K562 (cell line): Measurements from ENCODE around the gene BANP. TPM values are rescaled to one million over a fixed set of nuclear protein-coding genes. Genes with fewer than 3 reads are reported as not detected.

ENCODE experiments used
- ARHGAP35 ChIP-seq: fragments of 450-650 bp; IDR thresholded peaks from 2 replicates; pipeline ENCODE4 v1.6.1; 2018; ENCODE audit not compliant: partially characterized antibody
- ARID1B ChIP-seq: fragments of 450-650 bp; IDR thresholded peaks from 2 replicates; pipeline ENCODE4 v1.6.1; 2016; ENCODE audit warnings: antibody characterized with exemption, mild to moderate bottlenecking, inconsistent platforms
- CCAR2 ChIP-seq: fragments of 200-400 bp; formaldehyde crosslinking; IDR thresholded peaks from 2 replicates; pipeline ENCODE4 v1.6.1; 2017; ENCODE audit warnings: mild to moderate bottlenecking, low read depth, low read length
- CSDE1 ChIP-seq, 2 experiments: fragments of 450-650 bp; IDR thresholded peaks; 2 replicates each; pipeline ENCODE4 v1.6.1; 2016; ENCODE audit warnings: mild to moderate bottlenecking in 1 of 2
- DLX4 ChIP-seq: fragments of 250-450 bp; sonication (Bioruptor Pico); IDR thresholded peaks from 2 replicates; pipeline ENCODE4 v1.6.1; 2021; ENCODE audit warnings: mild to moderate bottlenecking
- ETS1 ChIP-seq: conservative IDR thresholded peaks from 2 replicates; pipeline ENCODE4 v1.6.1; 2011; ENCODE audit warnings: low read depth, mild to moderate bottlenecking, low read length; ENCODE audit not compliant: control insufficient read depth
- FOXK2 ChIP-seq, 2 experiments: fragments of 450-650 bp; IDR thresholded peaks in 1 of 2; conservative IDR thresholded peaks in 1 of 2; 2 replicates each; pipeline ENCODE4 v1.6.1; 2016; ENCODE audit warnings: low read depth in 2 of 2, mild to moderate bottlenecking in 1 of 2
- HMGN3 ChIP-seq: IDR thresholded peaks from 2 replicates; pipeline ENCODE4 v1.6.1; 2011; ENCODE audit warnings: borderline replicate concordance, low read depth, mild to moderate bottlenecking, mixed read lengths, low read length; ENCODE audit not compliant: insufficient read length; ENCODE audit errors: extremely low read depth
- MCM3 ChIP-seq: fragments of 450-650 bp; IDR thresholded peaks from 2 replicates; pipeline ENCODE4 v1.6.1; 2016
- MTA2 ChIP-seq: fragments of 450-650 bp; IDR thresholded peaks from 2 replicates; pipeline ENCODE4 v1.6.1; 2016; ENCODE audit warnings: low read depth
- NR2C1 ChIP-seq, 2 experiments: fragments of 450-650 bp; IDR thresholded peaks; 2 replicates each; pipeline ENCODE4 v1.6.1; 2017; ENCODE audit warnings: mild to moderate bottlenecking in 2 of 2, antibody characterized with exemption in 1 of 2, inconsistent platforms in 1 of 2, missing compliant biosample characterization in 1 of 2, missing genetic modification characterization in 1 of 2
- PKNOX1 ChIP-seq: fragments of 450-650 bp; IDR thresholded peaks from 2 replicates; pipeline ENCODE4 v1.6.1; 2016
- PRPF4 ChIP-seq: fragments of 200-400 bp; formaldehyde crosslinking; IDR thresholded peaks from one replicate; pipeline ENCODE4 v1.6.1; 2017; ENCODE audit warnings: low read length, low read depth, mild to moderate bottlenecking; ENCODE audit not compliant: insufficient read depth, poor library complexity, severe bottlenecking
- RB1 ChIP-seq: fragments of 450-650 bp; IDR thresholded peaks from 2 replicates; pipeline ENCODE4 v1.6.1; 2017; ENCODE audit warnings: low read depth, mild to moderate bottlenecking
- RBM15 ChIP-seq: fragments of 200-400 bp; formaldehyde crosslinking; IDR thresholded peaks from 2 replicates; pipeline ENCODE4 v1.6.1; 2018; ENCODE audit warnings: mild to moderate bottlenecking, low read length, moderate library complexity; ENCODE audit not compliant: insufficient read depth
- TSC22D4 ChIP-seq: fragments of 450-650 bp; IDR thresholded peaks from 2 replicates; pipeline ENCODE4 v1.6.1; 2016; ENCODE audit warnings: missing genetic modification characterization, missing biosample characterization, control low read depth
- U2AF1 ChIP-seq: fragments of 200-400 bp; formaldehyde crosslinking; optimal IDR thresholded peaks from 2 replicates; pipeline ENCODE3; 2017; ENCODE audit warnings: mild to moderate bottlenecking, low read depth, low read length, moderate library complexity
- ZNF282 ChIP-seq: sonication (generic); formaldehyde crosslinking; IDR thresholded peaks from 2 replicates; pipeline ENCODE4 v1.8.1; 2023; ENCODE audit warnings: missing genetic modification reagents
- ZSCAN32 ChIP-seq: fragments of 450-650 bp; formaldehyde crosslinking; IDR thresholded peaks from 2 replicates; pipeline ENCODE4 v1.4.0; 2020; ENCODE audit warnings: mild to moderate bottlenecking, moderate library complexity
- polyA plus RNA-seq, 8 experiments: library from polyadenylated mRNA; depleted of rRNA in 4 of 8; stranded (reverse) in 5 of 8; unstranded in 3 of 8; fragments of >200 nt; fragmentation: Nextera tagmentation in 2 of 8; fragmentation: Illumina TruSeq in 1 of 8; extraction: Ambion mirVana in 2 of 8; extraction: Trizol in 1 of 8; gene quantifications; 2 replicates each; pipeline versions ENCODE4 v1.2.1 to v1.2.3, GENCODE V29; 2011 to 2014; ENCODE audit warnings: inconsistent platforms in 1 of 8, missing spikeins in 1 of 8
- total RNA-seq, 7 experiments: library from RNA; depleted of rRNA in 6 of 7; stranded (reverse); fragments of >200 nt in 6 of 7; fragmentation: Illumina TruSeq in 2 of 7; extraction: Trizol in 2 of 7; gene quantifications; 2 replicates each; pipeline versions ENCODE4 v1.2.1 to v1.2.3, GENCODE V29; 2011 to 2021; ENCODE audit warnings: low replicate concordance in 1 of 7
- TF ChIP-seq, protein P1 (sequence below), 2 experiments: IDR thresholded peaks in 1 of 2; conservative IDR thresholded peaks in 1 of 2; 2 replicates each; pipeline ENCODE4 v1.6.1; 2016; ENCODE audit warnings: low read depth in 2 of 2, mild to moderate bottlenecking in 1 of 2, missing compliant biosample characterization in 1 of 2, missing genetic modification characterization in 1 of 2, moderate library complexity in 1 of 2

BANP gene
- total and polyA plus RNA-seq, 9 of the 15 experiments (the other 6 are each of a cell fraction or from before 2014, with no cell fraction given): 4.6 to 22.1 (median 15.6) TPM

DNA sequence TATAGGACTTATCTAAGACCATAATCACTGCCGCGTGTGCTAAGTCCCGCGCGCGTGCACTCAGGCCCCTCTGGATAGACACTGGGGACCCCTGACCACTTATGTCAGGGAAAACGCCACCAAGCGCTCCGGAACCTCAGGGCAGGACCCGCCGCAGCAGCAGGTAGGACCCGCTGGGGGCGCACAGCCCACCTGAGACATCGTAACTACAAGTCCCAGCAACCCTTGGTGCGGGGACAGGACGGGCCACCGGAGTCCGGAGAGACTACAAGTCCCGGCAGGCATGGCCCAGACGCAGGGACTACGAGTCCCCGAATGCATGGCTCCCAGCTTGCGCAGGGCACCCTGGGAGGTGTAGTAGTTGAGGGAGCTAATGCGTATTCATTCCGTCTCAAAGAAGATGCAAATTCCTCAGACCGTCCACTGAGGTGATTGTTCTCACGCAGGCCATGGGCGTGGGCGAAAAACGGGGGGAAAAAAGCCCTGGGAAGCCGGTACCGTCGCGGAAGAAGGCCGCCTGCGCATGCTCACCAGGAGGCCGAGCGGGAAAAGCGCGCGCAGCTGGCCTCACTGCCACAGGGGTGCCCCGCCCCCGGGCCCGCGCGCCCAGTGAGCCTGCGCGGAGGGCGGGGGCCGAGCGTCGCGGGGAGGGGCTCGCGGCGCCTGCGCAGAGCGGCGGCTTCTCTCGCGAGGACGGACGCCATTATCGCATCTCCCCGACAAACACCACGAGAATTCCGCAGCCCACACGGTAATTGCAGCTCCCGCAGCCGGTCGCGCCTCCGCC, at the start of gene BANP (continued):
- TF ChIP-seq NR2C1 (IDR thresholded peaks at IDR 0.05): peak; percentile 80
- peak; percentile 94 for TF ChIP-seq NR2C1 (tag; IDR thresholded peaks at IDR 0.05)
- TF ChIP-seq PRPF4: no peak
- no peak for TF ChIP-seq DLX4 (CRISPR knock-in tag)
- TF ChIP-seq MCM3: no peak
- peak; percentile 100 for TF ChIP-seq ETS1
- TF ChIP-seq ARID1B: no peak
- TF ChIP-seq, protein P1, sequence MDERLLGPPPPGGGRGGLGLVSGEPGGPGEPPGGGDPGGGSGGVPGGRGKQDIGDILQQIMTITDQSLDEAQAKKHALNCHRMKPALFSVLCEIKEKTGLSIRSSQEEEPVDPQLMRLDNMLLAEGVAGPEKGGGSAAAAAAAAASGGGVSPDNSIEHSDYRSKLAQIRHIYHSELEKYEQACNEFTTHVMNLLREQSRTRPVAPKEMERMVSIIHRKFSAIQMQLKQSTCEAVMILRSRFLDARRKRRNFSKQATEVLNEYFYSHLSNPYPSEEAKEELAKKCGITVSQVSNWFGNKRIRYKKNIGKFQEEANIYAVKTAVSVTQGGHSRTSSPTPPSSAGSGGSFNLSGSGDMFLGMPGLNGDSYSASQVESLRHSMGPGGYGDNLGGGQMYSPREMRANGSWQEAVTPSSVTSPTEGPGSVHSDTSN (CRISPR knock-in tag; IDR thresholded peaks at IDR 0.05; ENCODE audit: low read depth): no peak
- TF ChIP-seq, protein P1 (tag; conservative IDR thresholded peaks at IDR 0.05; ENCODE audit: low read depth): 0 out of 2 replicates have a peak, but pooled peaks have one; percentile 13
- no peak for TF ChIP-seq ZSCAN32 (CRISPR knock-in tag)
- TF ChIP-seq RB1: peak; percentile 91
- TF ChIP-seq ZNF282 (CRISPR knock-in tag): no peak
- TF ChIP-seq MTA2: no peak
- no peak; a peak in 1 of 4 replicates for TF ChIP-seq CSDE1 (IDR thresholded peaks at IDR 0.05)
- TF ChIP-seq RBM15: no peak
- no peak for TF ChIP-seq U2AF1
- TF ChIP-seq FOXK2 (conservative IDR thresholded peaks at IDR 0.05 in 1 of 2, IDR thresholded peaks at IDR 0.05 in 1 of 2; ENCODE audit: low read depth in 2 of 2): no peak
- TF ChIP-seq TSC22D4: no peak
- no peak for TF ChIP-seq PKNOX1
- TF ChIP-seq CCAR2: no peak
- peak; percentile 42 for TF ChIP-seq HMGN3
- peak; percentile 91 for TF ChIP-seq ARHGAP35
